ENCODE data around the gene CD81.

CD81 gene

GRCh38 chr11:2444821-2445745 is 68.0 kb downstream of the CD81 start, which contains the start of gene KCNQ1:
TSS of gene KCNQ1 (plus strand) at chr11:2445008. CDS start at chr11:2445099, 91 bp downstream.
- Mint-ChIP-seq H3K36me3 (no peaks in the 10 kb centered on the region), H3K4me3 (peak within 1 kb of the TSS; percentile 89), H3K27me3 (no peaks in the 10 kb centered on the region), H3K27ac (peak within 1 kb of the TSS; percentile 80), H3K4me1 (ENCODE audit: low read depth) (peaks cover 45% of the 10 kb centered on the region), H3K9me3 (ENCODE audit: low read depth) (no peaks in the 10 kb centered on the region)

- H3K4me1 Mint-ChIP-seq (ENCODE audit: low read depth) = peaks cover 45% of the 10 kb centered on the region
- no peaks in the 10 kb centered on the region for H3K9me3 Mint-ChIP-seq (ENCODE audit: low read depth)
- peak overlapping the region; percentile 89 for H3K4me3 Mint-ChIP-seq
- no peaks in the 10 kb centered on the region for H3K36me3 Mint-ChIP-seq
- H3K27me3 Mint-ChIP-seq = no peaks in the 10 kb centered on the region
- H3K27ac Mint-ChIP-seq = no peak overlapping the region
Measured at GRCh38 chr11:2445746-2446551, 68.8 kb downstream of the CD81 start.

GRCh38 chr11:2446590-2447252 is 69.6 kb downstream of the CD81 start:
- peak overlapping the region; percentile 89 for H3K4me3 Mint-ChIP-seq
- H3K9me3 Mint-ChIP-seq (ENCODE audit: low read depth) = no peaks in the 10 kb centered on the region
- H3K36me3 Mint-ChIP-seq = no peaks in the 10 kb centered on the region
- H3K27ac Mint-ChIP-seq = peak overlapping the region; percentile 61
- H3K4me1 Mint-ChIP-seq (ENCODE audit: low read depth) = peaks cover 45% of the 10 kb centered on the region
- no peaks in the 10 kb centered on the region for H3K27me3 Mint-ChIP-seq
